Vagina (tissue), 2 donors: ENCODE results near the gene GFPT1.

Source experiments
- POLR2A ChIP-seq, 2 donors: fragments of 450-650 bp; IDR thresholded peaks; one replicate each; pipeline ENCODE4 v1.6.1; 2017; ENCODE audit warnings: antibody characterized with exemption in 2 of 2, mild to moderate bottlenecking in 2 of 2, moderate library complexity in 2 of 2
- POLR2AphosphoS5 ChIP-seq, 2 donors: sonication (generic); formaldehyde crosslinking; IDR thresholded peaks; one replicate each; pipeline ENCODE4 v1.9.0; 2017; ENCODE audit warnings: antibody characterized with exemption in 2 of 2, mild to moderate bottlenecking in 2 of 2, low read depth in 1 of 2; ENCODE audit not compliant: insufficient read depth in 1 of 2
- TF ChIP-seq, protein P1 (sequence below), 3 experiments: fragments of 450-650 bp in 2 of 3; fragments of 200-600 bp in 1 of 3; sonication (generic) in 1 of 3; IDR thresholded peaks; one replicate each; pipeline ENCODE4 v1.5.1; 2017 to 2019; ENCODE audit warnings: antibody characterized with exemption in 3 of 3, mild to moderate bottlenecking in 2 of 3, moderate library complexity in 2 of 3

- TF ChIP-seq, protein P1, sequence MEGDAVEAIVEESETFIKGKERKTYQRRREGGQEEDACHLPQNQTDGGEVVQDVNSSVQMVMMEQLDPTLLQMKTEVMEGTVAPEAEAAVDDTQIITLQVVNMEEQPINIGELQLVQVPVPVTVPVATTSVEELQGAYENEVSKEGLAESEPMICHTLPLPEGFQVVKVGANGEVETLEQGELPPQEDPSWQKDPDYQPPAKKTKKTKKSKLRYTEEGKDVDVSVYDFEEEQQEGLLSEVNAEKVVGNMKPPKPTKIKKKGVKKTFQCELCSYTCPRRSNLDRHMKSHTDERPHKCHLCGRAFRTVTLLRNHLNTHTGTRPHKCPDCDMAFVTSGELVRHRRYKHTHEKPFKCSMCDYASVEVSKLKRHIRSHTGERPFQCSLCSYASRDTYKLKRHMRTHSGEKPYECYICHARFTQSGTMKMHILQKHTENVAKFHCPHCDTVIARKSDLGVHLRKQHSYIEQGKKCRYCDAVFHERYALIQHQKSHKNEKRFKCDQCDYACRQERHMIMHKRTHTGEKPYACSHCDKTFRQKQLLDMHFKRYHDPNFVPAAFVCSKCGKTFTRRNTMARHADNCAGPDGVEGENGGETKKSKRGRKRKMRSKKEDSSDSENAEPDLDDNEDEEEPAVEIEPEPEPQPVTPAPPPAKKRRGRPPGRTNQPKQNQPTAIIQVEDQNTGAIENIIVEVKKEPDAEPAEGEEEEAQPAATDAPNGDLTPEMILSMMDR (IDR thresholded peaks at IDR 0.05): no peak
- TF ChIP-seq POLR2A (IDR thresholded peaks at IDR 0.05): no peak
- no peak for TF ChIP-seq POLR2AphosphoS5 (IDR thresholded peaks at IDR 0.05; ENCODE audit: insufficient read depth in 1 of 2, low read depth in 1 of 2)
These were observed 3.7 kb downstream of the GFPT1 start for GRCh38 chr2:69383176-69383812.
